HK-2 (cell line): ENCODE results near the gene PANX2.
A peak's percentile ranks its signal among the peaks of the same experiment; 100 is the strongest.
"Not testable (repeated sequence)": the region's sequence is repeated elsewhere in the genome, so short reads cannot be mapped to it uniquely, and the experiment has no call there.

Experiments used
- DNase-seq: peaks from one replicate; pipeline ENCODE4 v3.0.0-alpha.2; 2018; ENCODE audit not compliant: unreplicated experiment

The PANX2 gene

GRCh38 chr22:50170453-50171318 is at the start of gene PANX2:
Gene PANX2, plus strand, starts transcription at chr22:50170731. Its CDS starts 0 bp downstream, at chr22:50170731.
- no peak for DNase-seq

GRCh38 chr22:50121202-50121740 is 49.3 kb upstream of the PANX2 start:
- no peak for DNase-seq

GRCh38 chr22:50123119-50123518 is 47.4 kb upstream of the PANX2 start:
- no peak for DNase-seq

- DNase-seq: no peak
Measured at GRCh38 chr22:50125029-50125428, 45.5 kb upstream of the PANX2 start.

- DNase-seq: no peak
Measured at GRCh38 chr22:50129121-50129736, 41.3 kb upstream of the PANX2 start.

GRCh38 chr22:50131894-50132293 is 38.6 kb upstream of the PANX2 start:
- DNase-seq: no peak

GRCh38 chr22:50134481-50134880 is 36.0 kb upstream of the PANX2 start:
- no peak for DNase-seq

- no peak for DNase-seq
Measured at GRCh38 chr22:50136581-50137015, 33.9 kb upstream of the PANX2 start.

GRCh38 chr22:50137277-50137676 is 33.3 kb upstream of the PANX2 start:
- not testable (repeated sequence) for DNase-seq

GRCh38 chr22:50138041-50138440 is 32.5 kb upstream of the PANX2 start:
- DNase-seq: no peak

GRCh38 chr22:50138988-50139387 is 31.5 kb upstream of the PANX2 start:
- DNase-seq: no peak

- no peak for DNase-seq
Measured at GRCh38 chr22:50139843-50140415, 30.6 kb upstream of the PANX2 start.

GRCh38 chr22:50140615-50141014 is 29.9 kb upstream of the PANX2 start:
- DNase-seq: no peak

GRCh38 chr22:50141462-50141861 is 29.1 kb upstream of the PANX2 start:
- no peak for DNase-seq

- DNase-seq: no peak
Measured at GRCh38 chr22:50141891-50142363, 28.6 kb upstream of the PANX2 start.

GRCh38 chr22:50143096-50143495 is 27.4 kb upstream of the PANX2 start:
- DNase-seq: no peak

- no peak for DNase-seq
Measured at GRCh38 chr22:50144005-50144614, 26.4 kb upstream of the PANX2 start.

GRCh38 chr22:50145721-50146438 is 24.7 kb upstream of the PANX2 start:
- DNase-seq: no peak

GRCh38 chr22:50146439-50147238 is 23.9 kb upstream of the PANX2 start:
- DNase-seq: peak; percentile 64
